HepG2 (cell line): ENCODE results near the gene OR2H1. TPM values are rescaled to one million over a fixed set of nuclear protein-coding genes. Genes with fewer than 3 reads are reported as not detected.

Source experiments
- ATAC-seq: fragments of 200-7000 bp; cut with Tn5 transposase; 3 replicates; pipeline ENCODE4 v1.9.1; 2020; ENCODE audit warnings: mild to moderate bottlenecking, moderate library complexity
- BruUV-seq: library from RNA; stranded (reverse); fragments of 400-500 nt; replicated peaks from 2 replicates; lab custom pipeline; 2021; lab: Mats Ljungman, UMichigan
- CTCF ChIA-PET: fragments of 300-600 bp; formaldehyde crosslinking; extraction: SDS; loops from one replicate; lab custom pipeline; 2021; ENCODE audit warnings: low total read pairs, inconsistent platforms, low intra/inter-chr PET ratio; lab: Yijun Ruan, JAX
- POLR2A ChIA-PET: fragments of 350-600 bp; sonication (Branson Sonifier 250); formaldehyde crosslinking; loops from one replicate; lab custom pipeline; 2020; ENCODE audit warnings: antibody characterized with exemption, inconsistent platforms; lab: Yijun Ruan, JAX
- DNase-seq: peaks from one replicate; pipeline ENCODE4 v3.0.0-alpha.2; 2015; ENCODE audit warnings: low spot score
- FAIRE-seq: peaks from 3 replicates; lab custom pipeline; 2011; peaks lifted over from hg19 to GRCh38; lab: Jason Lieb, UNC
- H2AFZ ChIP-seq: one replicate; pipeline ENCODE4 v1.6.1; 2011; ENCODE audit warnings: low read length, inconsistent platforms
- H3K27ac ChIP-seq: fragments of 300-600 bp; 3 replicates; pipeline ENCODE4 v1.8.0; 2011; ENCODE audit warnings: mixed run types, mild to moderate bottlenecking, mixed read lengths, low read length, inconsistent platforms; ENCODE audit not compliant: insufficient read depth; ENCODE audit errors: extremely low read length
- H3K27me3 ChIP-seq, 2 experiments: fragments of 200-600 bp in 1 of 2; 2 replicates in 1 of 2; 3 replicates in 1 of 2; pipeline versions ENCODE4 v1.6.0 to v1.8.0; 2011; ENCODE audit warnings: low read length in 2 of 2, mild to moderate bottlenecking in 2 of 2, moderate library complexity in 2 of 2, inconsistent platforms in 1 of 2; ENCODE audit not compliant: insufficient read depth in 2 of 2, control insufficient read depth in 1 of 2
- H3K36me3 ChIP-seq, 2 experiments: fragments of 200-600 bp in 1 of 2; replicated peaks in 1 of 2; 2 replicates in 1 of 2; 3 replicates in 1 of 2; pipeline versions ENCODE4 v1.5.1 to v1.8.0; 2011; ENCODE audit warnings: low read length in 2 of 2, inconsistent platforms in 1 of 2; ENCODE audit not compliant: insufficient read depth in 2 of 2, control insufficient read depth in 1 of 2
- H3K4me1 ChIP-seq: 2 replicates; pipeline ENCODE4 v1.5.1; 2012; ENCODE audit warnings: low read length, inconsistent platforms; ENCODE audit not compliant: insufficient read depth
- H3K4me2 ChIP-seq: 2 replicates; pipeline ENCODE4 v1.6.0; 2011; ENCODE audit warnings: low read depth, low read length, inconsistent platforms
- H3K4me3 ChIP-seq, 3 experiments: fragments of 200-600 bp in 1 of 3; sonication (generic), shearing (Covaris generic) in 1 of 3; replicated peaks in 1 of 3; 2 replicates each; pipeline ENCODE4 v1.5.1; 2011 to 2016; ENCODE audit warnings: low read length in 3 of 3, inconsistent platforms in 2 of 3, low read depth in 2 of 3, mild to moderate bottlenecking in 2 of 3, control low read depth in 1 of 3, mixed read lengths in 1 of 3; ENCODE audit not compliant: insufficient read depth in 1 of 3
- H3K79me2 ChIP-seq: one replicate; pipeline ENCODE4 v1.6.1; 2011; ENCODE audit warnings: low read length, inconsistent platforms; ENCODE audit not compliant: insufficient read depth
- H3K9ac ChIP-seq: 2 replicates; pipeline ENCODE4 v1.6.0; 2011; ENCODE audit warnings: mild to moderate bottlenecking, low read depth, low read length, inconsistent platforms; ENCODE audit not compliant: insufficient read depth
- H3K9me3 ChIP-seq: 2 replicates; pipeline ENCODE4 v1.5.1; 2012; ENCODE audit warnings: mild to moderate bottlenecking, low read length
- H4K20me1 ChIP-seq: 2 replicates; pipeline ENCODE4 v1.6.0; 2011; ENCODE audit warnings: inconsistent platforms, mild to moderate bottlenecking, low read length, moderate library complexity; ENCODE audit not compliant: insufficient read depth
- BORCS8-MEF2B ChIP-seq: sonication (generic); formaldehyde crosslinking; IDR thresholded peaks from 2 replicates; pipeline ENCODE4 v1.8.0; 2022; ENCODE audit warnings: mild to moderate bottlenecking, missing genetic modification reagents
- CEBPG ChIP-seq: IDR thresholded peaks from 2 replicates; pipeline ENCODE4 v1.6.1; 2016
- MAFF ChIP-seq: IDR thresholded peaks from 2 replicates; pipeline ENCODE4 v1.6.1; 2011; ENCODE audit warnings: low read depth, low read length, improper control_type of control experiment
- MAFK ChIP-seq, 2 experiments: IDR thresholded peaks in 1 of 2; conservative IDR thresholded peaks in 1 of 2; 2 replicates each; pipeline ENCODE4 v1.6.1; 2011; ENCODE audit warnings: improper control_type of control experiment in 2 of 2, low read length in 2 of 2
- MYPOP ChIP-seq: sonication (generic); formaldehyde crosslinking; IDR thresholded peaks from 2 replicates; pipeline ENCODE4 v1.8.1; 2023; ENCODE audit warnings: mild to moderate bottlenecking, moderate library complexity, missing genetic modification reagents
- TRIM22 ChIP-seq: fragments of 450-650 bp; IDR thresholded peaks from 2 replicates; pipeline ENCODE4 v1.6.1; 2017
- WGBS: methylation state at CpG from one replicate; pipeline ENCODE4 v1.1.6; 2017; ENCODE audit warnings: low lambda C conversion rate; 5-methylcytosine and 5-hydroxymethylcytosine counted together
- in situ Hi-C: cut with HindIII; loops from 2 replicates; pipeline ENCODE4 v1.10.0; 2017; ENCODE audit warnings: low pct_unique_long_range_greater_than_20kb; ENCODE audit not compliant: extremely low pct_ligation_motif_present
- intact Hi-C: fragments of 100-400 bp; cut with micrococcal nuclease; formaldehyde crosslinking; loops from one replicate; pipeline ENCODE4 v1.10.0; 2022; ENCODE audit not compliant: unreplicated experiment
- polyA plus RNA-seq, 8 experiments: library from polyadenylated mRNA; depleted of rRNA in 3 of 8; stranded (reverse) in 7 of 8; unstranded in 1 of 8; fragments of >200 nt; fragmentation: Illumina TruSeq in 4 of 8; extraction: Trizol in 4 of 8; gene quantifications; 2 replicates each; pipeline versions ENCODE4 v1.2.1 to v1.2.3, GENCODE V29; 2011 to 2016; ENCODE audit warnings: low read depth in 4 of 8, missing spikeins in 1 of 8, mixed read lengths in 1 of 8; ENCODE audit not compliant: insufficient read depth in 1 of 8
- total RNA-seq, 5 experiments: library from RNA; depleted of rRNA; stranded (reverse); fragments of >200 nt; fragmentation: Illumina TruSeq; extraction: Trizol; gene quantifications; 2 replicates each; pipeline ENCODE4 v1.2.3, GENCODE V29; 2016; ENCODE audit warnings: low read depth in 1 of 5

OR2H1 gene
- total and polyA plus RNA-seq, 2 of the 13 experiments (the other 11 are each of a cell fraction or from before 2014, with no cell fraction given), result 0.15 TPM; not detected in 1

GRCh38 chr6:29478740-29479139 lies 21.8 kb downstream of the OR2H1 start (continued):
- TF ChIP-seq MYPOP (CRISPR knock-in tag) (no peak), CEBPG (CRISPR knock-in tag) (peak; percentile 55; the same call in 1 of the 2 replicates), TRIM22 (no peak)

- no peaks in the 10 kb centered on the region for H3K27me3 ChIP-seq
- ChIA-PET CTCF (no interaction called here), POLR2A (no interaction called here)
- H3K4me3 ChIP-seq, result no peak overlapping the region
- no peak overlapping the region for H2AFZ ChIP-seq
- ATAC-seq, result no peak
- no peak for TF ChIP-seq BORCS8-MEF2B
- peak; percentile 30 to 63; a peak in 3 of 4 replicates for TF ChIP-seq MAFK (conservative IDR thresholded peaks at IDR 0.05 in 1 of 2, IDR thresholded peaks at IDR 0.05 in 1 of 2; ENCODE audit: low read length in 2 of 2)
- 0 out of 2 replicates have a peak, but pooled peaks have one; percentile 28 for TF ChIP-seq MAFF
- no peak overlapping the region for H3K27ac ChIP-seq
- no peak overlapping the region for H3K9ac ChIP-seq
- no peaks in the 10 kb centered on the region for H3K36me3 ChIP-seq
- no peak for FAIRE-seq
- no peak for DNase-seq
- no peaks in the 10 kb centered on the region for H3K79me2 ChIP-seq
- intact Hi-C loops, result no loop called here
- no TSS peak for BruUV-seq
- H4K20me1 ChIP-seq, result no peaks in the 10 kb centered on the region
- H3K9me3 ChIP-seq, result no peaks in the 10 kb centered on the region
- in situ Hi-C loops, result no loop called here
- H3K4me1 ChIP-seq, result no peaks in the 10 kb centered on the region
- no peak overlapping the region for H3K4me2 ChIP-seq
- WGBS, result 6% methylated on average over 2 of the region's 2 CpGs
These were observed 22.6 kb downstream of the OR2H1 start for GRCh38 chr6:29479560-29479959.
